HG03060 (cell line): ENCODE measurements around the gene NPTN.

ENCODE experiments used
- ATAC-seq: cut with Tn5 transposase; IDR thresholded peaks from one replicate; pipeline ENCODE4 v1.9.1; 2021; ENCODE audit warnings: low read depth, moderate number of reproducible peaks; ENCODE audit not compliant: unreplicated experiment

Gene NPTN

DNA sequence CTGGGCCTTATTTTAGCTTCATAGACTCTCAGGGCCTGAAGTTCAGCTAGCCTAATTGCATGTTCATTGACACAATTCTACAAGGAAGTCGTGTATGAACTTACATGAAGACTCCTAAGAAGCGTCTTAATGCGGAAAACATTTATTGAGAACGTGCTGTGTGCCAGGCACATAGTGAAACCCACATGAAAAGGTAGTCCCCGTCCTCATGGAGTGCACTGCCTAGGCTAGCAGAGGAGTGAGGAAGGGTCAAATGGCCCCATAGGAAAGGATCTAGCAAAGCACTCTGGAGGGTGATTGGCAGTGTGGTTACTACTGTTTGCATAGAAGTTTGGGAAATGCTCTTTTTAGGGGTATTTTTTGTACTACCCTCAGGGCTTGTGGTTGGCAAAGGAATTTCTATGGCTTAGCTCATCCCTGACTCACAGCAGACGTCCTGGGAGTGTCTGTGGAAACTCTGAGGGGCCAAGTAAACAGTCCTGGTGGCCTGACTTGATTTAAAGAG, 854 bp upstream of the NPTN start:
- ATAC-seq: no peak

- ATAC-seq: no peak
These were observed 525 bp downstream of the NPTN start for GRCh38 chr15:73632670-73633058.

DNA sequence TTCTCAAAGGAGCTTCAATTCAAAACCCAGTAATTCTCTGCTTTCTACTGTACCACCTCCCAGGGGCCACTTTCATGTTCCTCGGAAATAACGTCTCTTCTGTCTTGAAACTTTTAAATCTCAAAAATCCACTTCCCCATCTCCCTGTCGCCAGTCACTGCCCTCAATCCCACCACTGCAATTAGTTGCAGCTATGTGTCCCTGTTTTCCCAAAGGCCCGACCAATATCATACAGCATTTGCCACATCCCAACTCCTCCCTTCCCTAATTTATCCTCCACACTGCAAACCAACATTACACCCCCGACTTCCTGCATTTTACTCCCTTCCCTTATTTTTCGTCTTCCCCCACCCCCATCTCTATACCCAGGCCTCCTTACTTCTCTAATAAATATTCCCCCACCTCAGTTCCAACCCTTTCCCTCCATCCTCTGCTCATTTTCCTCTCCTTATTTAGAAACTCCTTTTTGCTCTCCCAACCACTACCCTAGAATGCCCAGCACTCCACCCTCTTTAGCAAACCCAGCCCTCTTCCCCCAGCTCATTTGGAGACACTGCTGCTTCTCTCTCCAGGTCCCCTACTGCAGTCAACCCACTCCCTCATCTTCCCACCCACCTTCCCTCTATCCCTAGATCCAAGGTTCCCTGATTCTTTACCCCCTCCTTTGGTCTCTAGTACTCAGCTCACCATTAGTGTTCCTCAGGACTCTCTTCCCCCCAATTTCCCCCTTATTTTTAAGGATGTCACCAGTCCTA, 1.1 kb downstream of the NPTN start:
- ATAC-seq: no peak

DNA sequence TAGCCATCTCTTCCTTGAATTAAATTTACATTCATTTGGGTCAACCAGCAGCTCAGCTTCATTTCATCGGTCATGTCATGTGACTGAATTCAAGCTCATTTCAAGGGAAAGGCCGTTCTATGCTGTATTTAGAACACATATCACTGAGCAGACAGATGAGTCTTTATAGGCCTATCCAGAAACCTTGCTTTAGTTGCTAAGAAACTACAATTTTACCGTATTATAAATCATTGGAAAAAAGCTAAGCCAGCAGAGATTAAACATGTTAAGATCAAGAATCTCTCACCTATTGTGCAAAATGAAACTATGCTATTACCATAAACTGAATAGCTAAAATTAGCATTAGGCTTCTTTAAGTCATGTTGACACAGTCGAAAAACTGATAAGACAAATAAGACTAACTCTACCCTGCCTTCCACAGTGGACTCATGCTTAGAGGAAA, 2.2 kb downstream of the NPTN start:
- no peak for ATAC-seq

DNA sequence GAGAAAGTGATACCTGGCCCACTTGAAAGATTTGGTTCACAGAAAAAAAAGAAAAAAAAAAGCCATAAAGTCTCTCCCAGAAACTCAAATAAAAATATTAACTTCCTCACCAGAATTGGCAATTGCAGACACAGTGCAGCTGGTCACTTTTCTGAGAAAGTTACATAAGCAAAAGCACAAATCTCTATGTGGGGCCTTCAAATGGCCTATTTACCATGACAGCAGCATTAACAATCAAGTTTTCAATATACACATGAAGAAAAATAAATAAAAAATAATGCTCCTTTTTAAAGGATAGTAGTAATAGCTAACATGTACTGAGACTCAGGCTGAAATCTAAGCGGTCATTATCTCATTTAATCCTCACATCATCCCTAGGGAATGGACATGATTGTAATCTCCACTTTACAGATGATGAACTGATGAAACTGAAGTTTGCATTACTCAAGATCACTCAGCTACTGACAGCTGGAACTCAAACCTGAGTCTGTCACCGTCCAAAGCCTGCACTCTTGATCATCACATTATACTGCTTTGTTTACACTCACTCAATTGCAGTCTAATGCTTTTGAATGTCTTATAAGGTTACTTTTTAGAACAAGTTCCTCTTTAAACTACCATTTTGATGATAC, 3.3 kb downstream of the NPTN start:
- ATAC-seq: no peak

GRCh38 chr15:73628976-73629797, 4.0 kb downstream of the NPTN start:
- no peak for ATAC-seq

DNA sequence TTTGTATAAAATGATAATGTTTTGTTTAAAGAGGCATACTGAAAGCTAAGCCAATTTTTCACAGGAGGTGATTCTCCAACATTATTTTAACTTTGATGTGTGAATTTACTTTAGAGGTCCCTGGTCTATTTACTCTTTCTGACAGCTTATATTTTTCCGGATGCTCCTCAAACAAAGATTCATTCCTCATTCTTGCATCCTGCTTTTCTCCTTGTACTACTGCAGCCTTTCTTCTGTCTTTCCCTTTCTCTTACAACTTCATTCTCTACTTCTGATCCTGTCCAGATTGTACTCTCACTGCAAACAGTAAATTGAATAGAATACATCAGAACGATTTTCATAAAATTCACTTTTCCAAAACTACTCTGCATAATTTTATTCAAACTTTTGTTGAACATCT, 5.1 kb downstream of the NPTN start:
- ATAC-seq: no peak

DNA sequence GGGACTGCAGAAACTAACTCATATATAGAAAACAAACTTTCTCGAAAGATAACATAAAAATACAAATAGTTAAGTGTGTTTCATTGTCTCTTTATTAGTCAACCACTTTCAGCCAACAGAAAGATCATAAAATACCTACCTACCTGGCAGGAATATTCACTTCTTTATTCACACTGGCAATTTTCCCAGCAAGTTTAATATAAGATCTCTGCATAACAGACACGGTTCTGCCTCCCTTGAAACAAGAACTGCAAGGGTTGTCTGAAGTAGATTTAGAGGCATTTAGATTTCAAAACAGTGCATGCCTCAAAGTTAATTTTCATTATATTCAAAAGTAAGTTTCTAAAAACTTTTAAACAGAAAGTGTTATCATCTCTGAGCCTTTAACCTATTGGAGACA, 7.1 kb downstream of the NPTN start:
- ATAC-seq: no peak

DNA sequence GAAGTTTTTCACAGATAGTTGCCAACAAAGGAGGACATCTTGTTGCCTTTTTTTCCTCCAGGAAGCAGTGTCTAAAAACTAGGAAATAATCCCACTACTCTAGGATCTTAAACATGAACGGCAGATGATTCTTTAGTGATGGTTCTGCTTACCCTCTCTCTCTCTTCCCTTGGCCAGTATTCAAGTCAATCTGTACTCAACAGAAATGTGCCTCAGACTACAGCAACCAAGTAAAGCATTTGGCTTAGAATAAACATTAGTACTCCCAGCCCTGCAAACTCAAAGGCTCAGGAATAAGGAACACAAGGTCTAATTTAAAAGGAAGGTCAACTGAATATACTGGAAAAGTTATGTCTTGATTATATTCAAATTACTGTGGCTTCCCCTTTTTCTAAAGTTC, 8.7 kb downstream of the NPTN start:
- ATAC-seq: no peak

DNA sequence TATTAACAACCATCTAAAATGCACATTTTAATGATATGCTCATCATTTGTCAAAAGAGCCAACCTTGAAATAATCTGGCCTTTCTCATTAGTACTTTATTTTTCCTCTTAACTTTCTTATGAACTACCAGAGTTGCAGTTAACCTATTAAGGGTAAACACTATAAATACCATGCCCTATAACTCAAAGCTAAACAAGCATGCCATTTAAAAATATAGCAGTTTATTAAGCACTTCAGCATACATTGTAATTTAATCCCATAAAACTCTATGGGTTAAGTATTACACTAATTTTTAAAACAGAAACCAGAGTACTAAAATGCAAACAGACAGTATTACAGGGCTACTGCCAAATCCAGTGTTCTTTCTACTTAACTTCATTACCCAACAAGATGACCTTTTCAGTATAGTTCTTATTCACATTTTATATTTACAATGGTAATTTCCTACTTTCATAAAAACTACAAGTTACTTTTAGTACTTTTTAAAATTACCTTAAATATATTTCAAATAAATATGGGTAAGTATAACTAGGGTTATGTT, 11.8 kb downstream of the NPTN start:
- no peak for ATAC-seq

DNA sequence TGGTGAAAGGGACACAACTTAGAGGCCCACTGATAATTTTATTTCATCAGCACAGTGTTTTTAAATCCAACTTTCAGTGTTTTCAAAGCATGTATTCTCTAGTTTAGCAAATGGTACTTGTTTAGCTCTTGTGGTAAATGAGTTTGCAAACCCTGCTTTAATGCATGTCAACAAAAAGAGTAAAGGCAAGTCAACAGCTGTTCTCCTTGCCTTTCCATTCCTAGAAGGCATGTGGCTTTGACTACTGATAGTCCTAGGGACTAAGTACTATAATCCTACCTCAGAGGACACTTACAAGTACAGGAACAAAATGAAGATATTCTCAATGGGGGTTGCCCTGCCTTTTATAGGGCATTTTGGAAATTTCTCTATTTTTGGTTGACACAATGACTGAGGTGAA, 13.1 kb downstream of the NPTN start:
- no peak for ATAC-seq

DNA sequence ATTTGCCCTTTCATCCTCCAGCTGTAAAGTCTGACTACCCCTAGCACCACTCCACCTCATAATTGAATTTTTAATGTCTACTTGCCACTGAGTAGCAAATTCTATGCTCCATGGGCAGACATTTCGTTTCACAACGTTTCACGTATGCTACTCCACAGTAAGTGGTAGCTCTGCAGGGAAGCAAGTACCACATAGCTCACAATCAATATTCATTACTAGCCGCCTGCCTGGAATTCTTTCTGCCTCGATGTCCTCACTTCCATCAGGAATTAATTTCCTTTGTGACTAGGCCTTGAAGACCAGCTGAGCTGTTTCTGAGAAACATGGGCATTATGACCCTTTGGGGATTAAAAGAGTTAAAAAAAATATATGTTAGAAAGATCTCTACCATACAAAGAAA, 15.3 kb downstream of the NPTN start:
- no peak for ATAC-seq

DNA sequence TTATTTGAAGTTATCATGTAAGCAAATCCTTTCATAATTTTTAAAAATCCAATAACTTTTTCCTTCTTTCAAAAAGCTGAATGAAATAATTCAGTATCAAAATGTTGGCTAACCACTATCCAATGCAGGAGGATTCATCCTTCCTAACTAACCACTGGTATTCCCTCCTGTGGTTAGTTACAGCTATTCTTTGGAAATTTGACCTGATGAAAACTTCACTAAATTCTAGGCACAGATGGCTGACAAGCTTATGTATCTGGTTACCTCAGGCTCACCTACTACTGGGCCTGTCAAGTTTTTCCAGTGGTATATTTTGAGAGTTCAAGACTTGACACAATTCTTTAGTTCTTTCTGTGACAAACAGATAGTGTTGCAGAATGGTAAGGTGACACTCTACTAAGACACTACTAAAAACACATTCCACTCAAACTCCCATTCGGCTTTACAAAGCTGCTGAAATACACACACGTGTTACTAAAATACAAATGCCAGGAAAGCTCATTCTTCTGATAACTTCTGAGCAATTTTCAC, 15.8 kb downstream of the NPTN start:
- no peak for ATAC-seq

DNA sequence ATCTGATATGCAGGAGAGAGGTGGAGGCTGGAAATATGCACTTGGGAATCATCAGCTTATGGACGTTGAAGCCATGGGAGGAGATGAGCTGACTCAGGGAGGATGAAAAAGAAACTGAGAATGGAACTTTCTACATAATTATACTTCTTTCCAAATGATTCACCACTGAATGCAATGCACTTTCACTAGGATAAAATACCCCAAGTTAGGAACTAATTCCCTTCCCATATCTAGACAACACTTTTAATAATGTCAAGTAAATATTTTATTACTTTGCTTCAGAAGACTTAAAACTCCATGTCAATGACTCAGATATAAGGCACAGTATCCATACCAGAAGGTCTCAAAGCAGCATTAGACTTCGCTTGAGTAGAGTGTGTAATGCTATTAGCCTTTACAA, 24.2 kb downstream of the NPTN start:
- ATAC-seq: no peak

- no peak for ATAC-seq
These were observed 24.7 kb downstream of the NPTN start for GRCh38 chr15:73608475-73608874.

DNA sequence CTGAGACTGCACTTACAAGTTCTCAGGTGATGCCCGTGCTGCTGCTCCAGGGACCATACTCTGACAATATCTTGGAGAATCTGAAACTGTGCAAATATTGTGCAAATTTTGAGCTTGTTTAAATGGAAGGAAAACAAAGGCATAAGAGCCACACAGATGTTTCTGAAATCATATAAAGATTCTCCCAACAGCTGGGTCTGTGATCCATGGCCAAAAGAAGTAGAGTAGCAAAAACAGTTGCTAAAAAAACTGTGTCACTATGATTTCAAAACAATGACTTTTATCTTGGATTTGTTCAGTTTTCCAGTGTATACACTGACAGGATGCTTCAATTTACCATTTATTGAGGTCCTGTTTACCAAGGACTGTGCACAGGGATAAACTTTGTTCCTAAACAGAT, 25.3 kb downstream of the NPTN start:
- no peak for ATAC-seq

- ATAC-seq: no peak
These were observed 25.8 kb downstream of the NPTN start for GRCh38 chr15:73607405-73607804.

- ATAC-seq: no peak
These were observed 27.3 kb downstream of the NPTN start for GRCh38 chr15:73605759-73606436.

- ATAC-seq: no peak
These were observed 28.7 kb downstream of the NPTN start for GRCh38 chr15:73604477-73604876.

DNA sequence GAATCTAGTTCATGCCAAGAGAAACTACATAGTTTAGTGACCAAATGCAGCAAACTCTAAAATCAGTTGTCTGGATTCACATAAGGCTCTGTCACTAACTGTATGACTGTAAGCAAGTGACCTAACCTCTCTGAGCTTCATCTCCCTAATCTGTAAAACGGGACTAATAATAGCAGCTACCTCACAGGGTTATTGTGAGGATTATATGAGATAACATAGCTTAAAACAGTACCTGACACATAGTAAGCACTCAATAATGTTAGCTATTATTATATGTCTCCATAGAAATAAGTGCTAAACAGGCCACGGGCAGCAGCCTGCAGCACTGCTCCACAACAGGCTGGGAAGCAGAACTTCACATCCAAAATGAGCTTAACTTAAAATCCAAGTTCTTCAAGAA, 30.2 kb downstream of the NPTN start:
- ATAC-seq: no peak
